Karpas-422 (cell line): ENCODE data around the gene FCHSD2. TPM values are rescaled to one million over a fixed set of nuclear protein-coding genes. Genes with fewer than 3 reads are reported as not detected.
A peak's percentile ranks its signal among the peaks of the same experiment; 100 is the strongest.
"Not testable (repeated sequence)": the region's sequence is repeated elsewhere in the genome, so short reads cannot be mapped to it uniquely, and the experiment has no call there.

Experiments
- DNase-seq: peaks from one replicate; pipeline ENCODE4 v3.0.0-alpha.2; 2015
- H2AFZ ChIP-seq: fragments of 200-600 bp; sonication (generic); 2 replicates; pipeline ENCODE4 v1.6.1; 2014; ENCODE audit warnings: antibody characterized with exemption, low read length, mixed read lengths
- H3K27ac ChIP-seq: fragments of 200-600 bp; sonication (generic); 2 replicates; pipeline ENCODE4 v1.5.1; 2014; ENCODE audit warnings: mild to moderate bottlenecking, low read length, moderate library complexity
- H3K27me3 ChIP-seq: fragments of 200-600 bp; sonication (generic); 2 replicates; pipeline ENCODE4 v1.6.1; 2014; ENCODE audit warnings: low read length, mixed read lengths
- H3K36me3 ChIP-seq: fragments of 200-600 bp; sonication (generic); 2 replicates; pipeline ENCODE4 v1.6.1; 2014; ENCODE audit warnings: low read length, mixed read lengths; ENCODE audit not compliant: insufficient read depth
- H3K4me1 ChIP-seq: fragments of 200-600 bp; sonication (generic); 2 replicates; pipeline ENCODE4 v1.6.1; 2014; ENCODE audit warnings: mild to moderate bottlenecking, low read length, mixed read lengths
- H3K4me2 ChIP-seq: fragments of 200-600 bp; sonication (generic); 2 replicates; pipeline ENCODE4 v1.6.1; 2014; ENCODE audit warnings: low read length, low read depth, mild to moderate bottlenecking; ENCODE audit not compliant: poor library complexity, severe bottlenecking
- H3K4me3 ChIP-seq: fragments of 200-600 bp; sonication (generic); 2 replicates; pipeline ENCODE4 v1.5.1; 2014; ENCODE audit warnings: mild to moderate bottlenecking, antibody characterized with exemption, low read length, mixed read lengths
- H3K79me2 ChIP-seq: fragments of 200-600 bp; sonication (generic); 2 replicates; pipeline ENCODE4 v1.6.1; 2014; ENCODE audit warnings: mild to moderate bottlenecking, low read length, mixed read lengths
- H3K9ac ChIP-seq: fragments of 200-600 bp; sonication (generic); 2 replicates; pipeline ENCODE4 v1.6.0; 2014; ENCODE audit warnings: low read length
- H3K9me2 ChIP-seq: fragments of 200-600 bp; sonication (generic), shearing (Covaris generic); replicated peaks from 2 replicates; pipeline ENCODE4 v1.6.0; 2014; ENCODE audit warnings: mild to moderate bottlenecking, low read length, moderate library complexity; ENCODE audit not compliant: insufficient read depth
- H3K9me3 ChIP-seq: fragments of 300-700, 200-600 bp; sonication (generic); 2 replicates; pipeline ENCODE4 v1.6.1; 2014; ENCODE audit warnings: low read length, mixed read lengths
- H4K20me1 ChIP-seq: fragments of 200-600 bp; sonication (generic); 2 replicates; pipeline ENCODE4 v1.6.1; 2014; ENCODE audit warnings: mild to moderate bottlenecking, antibody characterized with exemption, low read length, low read depth; ENCODE audit not compliant: insufficient read depth
- small RNA-seq: library from RNA; depleted of rRNA; stranded (forward); fragments of <200 nt; gene quantifications from one replicate; pipeline ENCODE3, GENCODE V24; 2014
- total RNA-seq: library from RNA; depleted of rRNA; stranded (reverse); fragments of >200 nt; shearing (Covaris generic); gene quantifications from 2 replicates; pipeline ENCODE4 v1.2.3, GENCODE V29; 2014; ENCODE audit warnings: low replicate concordance; rRNA removed

Gene FCHSD2
- total RNA-seq, 1 experiment from 2014 or later, result 48.2 TPM

DNA sequence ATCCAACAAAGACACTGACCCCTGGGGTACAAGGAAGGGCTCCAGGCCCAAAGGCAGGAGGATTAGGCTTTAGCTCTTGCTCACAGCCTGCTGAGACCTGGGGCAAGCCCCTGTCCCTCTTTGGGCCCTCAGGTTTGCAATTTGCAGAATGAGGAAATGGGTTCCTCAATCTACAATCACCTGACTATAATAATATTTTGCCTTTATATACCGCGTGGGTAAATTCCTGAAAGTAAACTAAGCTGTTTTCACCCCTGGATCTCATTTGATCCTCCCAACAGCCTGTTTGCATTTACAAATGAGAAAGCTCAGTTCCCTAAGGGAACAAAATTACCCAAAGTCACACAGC lies 349.1 kb downstream of the FCHSD2 start:
- Histone ChIP-seq H4K20me1 (no peaks in the 10 kb centered on the region), H3K4me2 (peak overlapping the region; percentile 69), H3K79me2 (no peaks in the 10 kb centered on the region), H2AFZ (peak overlapping the region; percentile 68), H3K4me3 (peak overlapping the region; percentile 71), H3K4me1 (peaks cover 20% of the 10 kb centered on the region), H3K27me3 (no peaks in the 10 kb centered on the region), H3K36me3 (no peaks in the 10 kb centered on the region), H3K9me2 (no peaks in the 10 kb centered on the region), H3K27ac (peak overlapping the region; percentile 24; the same call in 1 of the 2 replicates), H3K9ac (peak overlapping the region; percentile 51), H3K9me3 (no peaks in the 10 kb centered on the region)
- DNase-seq, result no peak

- Histone ChIP-seq H3K4me1 (peaks cover 25% of the 10 kb centered on the region), H3K36me3 (no peaks in the 10 kb centered on the region), H4K20me1 (no peaks in the 10 kb centered on the region), H3K79me2 (no peaks in the 10 kb centered on the region), H3K27me3 (no peaks in the 10 kb centered on the region), H3K4me2 (peak overlapping the region; percentile 69), H3K9ac (peak overlapping the region; percentile 51), H3K9me2 (no peaks in the 10 kb centered on the region), H2AFZ (peak overlapping the region; percentile 68; the same call in 1 of the 2 replicates), H3K9me3 (no peaks in the 10 kb centered on the region), H3K4me3 (no peak overlapping the region; the same call in 1 of the 2 replicates), H3K27ac (no peak overlapping the region)
- DNase-seq, result no peak
Measured at GRCh38 chr11:72792437-72793021, 349.6 kb downstream of the FCHSD2 start.

GRCh38 chr11:72791228-72791627 lies 350.9 kb downstream of the FCHSD2 start:
- not testable (repeated sequence) for H4K20me1 ChIP-seq

DNA sequence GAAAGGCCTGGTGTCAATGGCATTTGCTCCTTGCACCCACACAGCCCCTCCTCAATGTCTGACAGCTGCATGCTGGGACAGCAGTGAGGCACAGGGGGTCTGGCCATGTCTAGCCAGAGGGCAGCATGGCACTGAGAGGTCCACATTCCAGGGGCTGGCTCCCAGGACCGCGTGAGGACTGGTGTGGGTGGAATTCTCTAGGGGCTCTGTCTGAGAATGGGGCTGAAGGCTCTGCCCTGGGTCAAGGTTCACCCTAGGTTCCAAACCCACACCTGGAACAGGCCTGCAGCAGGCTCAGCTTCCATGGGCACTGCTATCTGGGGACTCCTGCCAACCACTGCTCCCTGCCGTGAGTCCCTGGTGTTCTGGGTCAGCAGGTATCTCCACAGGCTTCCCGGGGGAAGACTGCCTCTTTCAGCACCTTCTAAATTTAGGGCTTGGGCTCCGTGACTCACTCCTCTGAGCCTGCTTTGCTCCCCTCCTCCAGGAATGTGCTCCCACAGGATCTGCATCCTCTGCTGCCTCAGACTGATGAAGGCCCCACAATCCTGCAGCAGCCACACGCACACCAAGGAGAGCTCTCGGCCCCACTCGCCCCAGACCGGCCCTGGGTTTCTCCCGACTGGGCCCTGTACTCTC lies 352.5 kb downstream of the FCHSD2 start:
- Histone ChIP-seq H3K27me3 (no peaks in the 10 kb centered on the region), H3K27ac (no peak overlapping the region), H3K36me3 (no peaks in the 10 kb centered on the region), H2AFZ (no peak overlapping the region), H3K9me2 (no peaks in the 10 kb centered on the region), H3K4me1 (peaks cover 24% of the 10 kb centered on the region), H3K4me3 (no peak overlapping the region), H4K20me1 (no peaks in the 10 kb centered on the region), H3K9ac (no peak overlapping the region), H3K9me3 (no peaks in the 10 kb centered on the region), H3K79me2 (no peaks in the 10 kb centered on the region), H3K4me2 (no peak overlapping the region)
- DNase-seq, result no peak

More at GRCh38 chr11:72791228-72791627, 350.9 kb downstream of the FCHSD2 start:
- H3K27ac ChIP-seq, DNase-seq, H3K27me3 ChIP-seq, H3K4me2 ChIP-seq, H3K9me3 ChIP-seq, H3K9ac ChIP-seq, H2AFZ ChIP-seq, H3K4me3 ChIP-seq, H3K9me2 ChIP-seq, H3K79me2 ChIP-seq, H3K36me3 ChIP-seq: not testable (repeated sequence)
- H3K4me1 ChIP-seq, result peaks cover 27% of the 10 kb centered on the region

DNA sequence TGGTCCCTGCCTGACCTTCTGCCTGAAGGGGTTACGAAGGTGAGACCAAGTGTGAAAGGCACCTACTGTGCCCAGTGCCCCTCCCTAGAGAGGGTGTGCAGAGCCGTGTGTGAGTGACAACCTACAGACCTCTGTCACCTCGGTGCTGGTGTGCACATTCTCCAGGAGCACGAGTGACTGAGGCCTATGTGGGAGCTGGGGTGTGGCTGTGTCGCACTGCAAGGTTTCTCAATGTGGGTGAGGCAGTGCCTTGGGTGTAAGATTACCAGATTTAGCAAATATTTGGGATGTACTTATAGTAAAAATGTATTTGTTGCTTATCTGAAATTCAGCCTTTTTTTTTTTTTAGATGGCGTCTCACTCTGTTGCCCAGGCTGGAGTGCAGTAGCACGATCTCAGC lies 353.9 kb downstream of the FCHSD2 start:
- H3K4me1 ChIP-seq, result peaks cover 15% of the 10 kb centered on the region
- no peaks in the 10 kb centered on the region for H3K27me3 ChIP-seq
- H3K79me2 ChIP-seq, result no peaks in the 10 kb centered on the region
- H3K9me3 ChIP-seq, result no peaks in the 10 kb centered on the region
- no peaks in the 10 kb centered on the region for H3K36me3 ChIP-seq
- H3K4me2 ChIP-seq, result no peak overlapping the region
- DNase-seq, result no peak
- no peak overlapping the region for H2AFZ ChIP-seq
- H4K20me1 ChIP-seq, result no peaks in the 10 kb centered on the region
- no peak overlapping the region for H3K4me3 ChIP-seq
- H3K27ac ChIP-seq, result no peak overlapping the region
- no peak overlapping the region for H3K9ac ChIP-seq
- H3K9me2 ChIP-seq, result no peaks in the 10 kb centered on the region

- Histone ChIP-seq H3K79me2 (no peaks in the 10 kb centered on the region), H3K9me2 (no peaks in the 10 kb centered on the region), H3K4me2 (no peak overlapping the region), H3K36me3 (no peaks in the 10 kb centered on the region), H3K27ac (no peak overlapping the region), H3K27me3 (no peaks in the 10 kb centered on the region), H2AFZ (no peak overlapping the region), H3K9me3 (no peaks in the 10 kb centered on the region), H3K4me1 (peaks cover 8% of the 10 kb centered on the region), H3K9ac (no peak overlapping the region), H3K4me3 (no peak overlapping the region), H4K20me1 (no peaks in the 10 kb centered on the region)
- DNase-seq, result peak; percentile 66
Measured at GRCh38 chr11:72787216-72788104, 354.7 kb downstream of the FCHSD2 start.

Small RNA genes within 50 kb of the gene (small RNA-seq; reads per million reads assigned to genes)
- not detected for gene RNU6-672P

Other genes with a start within 250 kb of the FCHSD2 start
- gene P2RY2, start 76.0 kb upstream of the FCHSD2 start, total RNA-seq, result not detected in 2 replicates
- gene P2RY6, start 130.0 kb upstream of the FCHSD2 start, total RNA-seq, result not detected in 2 replicates
- 0.11 TPM in 1 of 2 replicates, not detected in the other for gene ARHGEF17, start 166.0 kb upstream of the FCHSD2 start, total RNA-seq
- gene RELT, start 234.1 kb upstream of the FCHSD2 start, total RNA-seq, result 21.7 and 54.2 TPM in 2 replicates